T-helper 1 cell treated with Interleukin-12 subunit alpha and Interleukin-12 subunit beta and Interleukin-4 antibody, amounts not matched to agents 30 μg/mL and 1 μg/mL, for 36 hours (primary cell): Measurements from ENCODE around the gene TEF.
"Not testable (repeated sequence)": the region's sequence is repeated elsewhere in the genome, so short reads cannot be mapped to it uniquely, and the experiment has no call there.

Experiments
- H3K27ac Mint-ChIP-seq: one replicate; pipeline ENCODE4 v1.8.0; 2021; ENCODE audit warnings: mild to moderate bottlenecking, mixed read lengths
- H3K27me3 Mint-ChIP-seq: one replicate; pipeline ENCODE4 v1.8.0; 2021; ENCODE audit warnings: low read depth, mixed read lengths
- H3K36me3 Mint-ChIP-seq: one replicate; pipeline ENCODE4 v1.8.0; 2021; ENCODE audit warnings: low read depth, mixed read lengths
- H3K4me1 Mint-ChIP-seq: one replicate; pipeline ENCODE4 v1.8.0; 2021; ENCODE audit warnings: low read depth, mixed read lengths
- H3K4me3 Mint-ChIP-seq: one replicate; pipeline ENCODE4 v1.8.0; 2021; ENCODE audit warnings: mild to moderate bottlenecking, moderate library complexity, mixed read lengths
- H3K9me3 Mint-ChIP-seq: one replicate; pipeline ENCODE4 v1.8.0; 2021; ENCODE audit warnings: mixed read lengths

Gene TEF

GRCh38 chr22:41383085-41383484 lies 1.3 kb downstream of the TEF start:
- Mint-ChIP-seq H3K27ac (peak overlapping the region; percentile 22), H3K27me3 (no peaks in the 10 kb centered on the region), H3K4me1 (peaks cover 8% of the 10 kb centered on the region), H3K4me3 (peak overlapping the region; percentile 41), H3K9me3 (no peaks in the 10 kb centered on the region), H3K36me3 (no peaks in the 10 kb centered on the region)

- peaks cover 2% of the 10 kb centered on the region for H3K36me3 Mint-ChIP-seq
- H3K27ac Mint-ChIP-seq = no peak overlapping the region
- H3K4me1 Mint-ChIP-seq = peaks cover 8% of the 10 kb centered on the region
- no peaks in the 10 kb centered on the region for H3K27me3 Mint-ChIP-seq
- no peaks in the 10 kb centered on the region for H3K9me3 Mint-ChIP-seq
- peak overlapping the region; percentile 38 for H3K4me3 Mint-ChIP-seq
These were observed 2.4 kb downstream of the TEF start for GRCh38 chr22:41384128-41384527.

GRCh38 chr22:41387341-41387740 lies 5.6 kb downstream of the TEF start:
- Mint-ChIP-seq H3K27ac (no peak overlapping the region), H3K4me3 (no peak overlapping the region), H3K9me3 (no peaks in the 10 kb centered on the region), H3K36me3 (peaks cover 7% of the 10 kb centered on the region), H3K4me1 (peaks cover 7% of the 10 kb centered on the region), H3K27me3 (no peaks in the 10 kb centered on the region)

- Mint-ChIP-seq H3K4me1 (no peaks in the 10 kb centered on the region), H3K9me3 (no peaks in the 10 kb centered on the region), H3K36me3 (peaks cover 5% of the 10 kb centered on the region), H3K27me3 (no peaks in the 10 kb centered on the region), H3K4me3 (no peak overlapping the region), H3K27ac (no peak overlapping the region)
These were observed 12.2 kb downstream of the TEF start for GRCh38 chr22:41394012-41394356.

GRCh38 chr22:41395531-41396240 lies 13.9 kb downstream of the TEF start:
- H3K27ac Mint-ChIP-seq = no peak overlapping the region
- no peaks in the 10 kb centered on the region for H3K9me3 Mint-ChIP-seq
- H3K36me3 Mint-ChIP-seq = peaks cover 4% of the 10 kb centered on the region
- no peak overlapping the region for H3K4me3 Mint-ChIP-seq
- no peaks in the 10 kb centered on the region for H3K27me3 Mint-ChIP-seq
- no peaks in the 10 kb centered on the region for H3K4me1 Mint-ChIP-seq

GRCh38 chr22:41397143-41397811 lies 15.5 kb downstream of the TEF start:
- no peaks in the 10 kb centered on the region for H3K9me3 Mint-ChIP-seq
- H3K4me3 Mint-ChIP-seq = no peak overlapping the region
- H3K36me3 Mint-ChIP-seq = no peaks in the 10 kb centered on the region
- no peaks in the 10 kb centered on the region for H3K4me1 Mint-ChIP-seq
- H3K27me3 Mint-ChIP-seq = no peaks in the 10 kb centered on the region
- H3K27ac Mint-ChIP-seq = no peak overlapping the region

- Mint-ChIP-seq H3K4me1 (peaks cover 4% of the 10 kb centered on the region), H3K27me3 (peaks cover 3% of the 10 kb centered on the region), H3K27ac (no peak overlapping the region), H3K4me3 (no peak overlapping the region), H3K9me3 (no peaks in the 10 kb centered on the region), H3K36me3 (no peaks in the 10 kb centered on the region)
These were observed 17.2 kb downstream of the TEF start for GRCh38 chr22:41398921-41399320.

- Mint-ChIP-seq H3K4me1 (peaks cover 6% of the 10 kb centered on the region), H3K27ac (no peak overlapping the region), H3K27me3 (peaks cover 3% of the 10 kb centered on the region), H3K36me3 (no peaks in the 10 kb centered on the region), H3K9me3 (no peaks in the 10 kb centered on the region), H3K4me3 (no peak overlapping the region)
These were observed 20.3 kb downstream of the TEF start for GRCh38 chr22:41401781-41402648.

- not testable (repeated sequence) for H3K4me1 Mint-ChIP-seq
These were observed 21.1 kb downstream of the TEF start for GRCh38 chr22:41402851-41403250.

GRCh38 chr22:41403532-41404318 lies 22.0 kb downstream of the TEF start:
- H3K36me3 Mint-ChIP-seq = no peaks in the 10 kb centered on the region
- H3K27ac Mint-ChIP-seq = peak overlapping the region; percentile 38
- H3K9me3 Mint-ChIP-seq = no peaks in the 10 kb centered on the region
- no peak overlapping the region for H3K4me3 Mint-ChIP-seq
- peaks cover 3% of the 10 kb centered on the region for H3K27me3 Mint-ChIP-seq
- peaks cover 6% of the 10 kb centered on the region for H3K4me1 Mint-ChIP-seq

More at GRCh38 chr22:41402851-41403250, 21.1 kb downstream of the TEF start:
- not testable (repeated sequence) for H3K9me3 Mint-ChIP-seq, H3K27ac Mint-ChIP-seq, H3K27me3 Mint-ChIP-seq, H3K36me3 Mint-ChIP-seq, H3K4me3 Mint-ChIP-seq

- Mint-ChIP-seq H3K4me3 (no peak overlapping the region), H3K27ac (no peak overlapping the region), H3K4me1 (peaks cover 6% of the 10 kb centered on the region), H3K9me3 (no peaks in the 10 kb centered on the region), H3K36me3 (no peaks in the 10 kb centered on the region), H3K27me3 (peaks cover 3% of the 10 kb centered on the region)
These were observed 23.8 kb downstream of the TEF start for GRCh38 chr22:41405588-41405987.

GRCh38 chr22:41406410-41406809 lies 24.7 kb downstream of the TEF start:
- H3K4me3 Mint-ChIP-seq = no peak overlapping the region

GRCh38 chr22:41407433-41407832 lies 25.7 kb downstream of the TEF start:
- no peaks in the 10 kb centered on the region for H3K9me3 Mint-ChIP-seq
- H3K4me1 Mint-ChIP-seq = peaks cover 13% of the 10 kb centered on the region
- no peak overlapping the region for H3K4me3 Mint-ChIP-seq
- no peaks in the 10 kb centered on the region for H3K36me3 Mint-ChIP-seq
- no peak overlapping the region for H3K27ac Mint-ChIP-seq
- peaks cover 3% of the 10 kb centered on the region for H3K27me3 Mint-ChIP-seq

More at GRCh38 chr22:41406410-41406809, 24.7 kb downstream of the TEF start:
- Mint-ChIP-seq H3K27me3 (peaks cover 3% of the 10 kb centered on the region), H3K27ac (no peak overlapping the region), H3K4me1 (peaks cover 7% of the 10 kb centered on the region), H3K9me3 (no peaks in the 10 kb centered on the region), H3K36me3 (no peaks in the 10 kb centered on the region)

- Mint-ChIP-seq H3K36me3 (no peaks in the 10 kb centered on the region), H3K9me3 (no peaks in the 10 kb centered on the region), H3K4me1 (peaks cover 19% of the 10 kb centered on the region), H3K27ac (no peak overlapping the region), H3K4me3 (no peak overlapping the region), H3K27me3 (peaks cover 1% of the 10 kb centered on the region)
These were observed 26.9 kb downstream of the TEF start for GRCh38 chr22:41408665-41409064.
